Lower leg skin (tissue), 3 donors: Measurements from ENCODE around the gene SH3RF3.

Experiments
- POLR2A ChIP-seq, 2 donors: fragments of 450-650 bp; IDR thresholded peaks; one replicate each; pipeline ENCODE4 v1.6.1; 2016 to 2017; ENCODE audit warnings: antibody characterized with exemption in 2 of 2, mild to moderate bottlenecking in 1 of 2, moderate library complexity in 1 of 2
- TF ChIP-seq, protein P1 (sequence below), 3 donors: fragments of 450-650 bp; IDR thresholded peaks; one replicate each; pipeline ENCODE4 v1.5.1; 2016; ENCODE audit warnings: antibody characterized with exemption in 3 of 3, mild to moderate bottlenecking in 3 of 3, moderate library complexity in 2 of 3

DNA sequence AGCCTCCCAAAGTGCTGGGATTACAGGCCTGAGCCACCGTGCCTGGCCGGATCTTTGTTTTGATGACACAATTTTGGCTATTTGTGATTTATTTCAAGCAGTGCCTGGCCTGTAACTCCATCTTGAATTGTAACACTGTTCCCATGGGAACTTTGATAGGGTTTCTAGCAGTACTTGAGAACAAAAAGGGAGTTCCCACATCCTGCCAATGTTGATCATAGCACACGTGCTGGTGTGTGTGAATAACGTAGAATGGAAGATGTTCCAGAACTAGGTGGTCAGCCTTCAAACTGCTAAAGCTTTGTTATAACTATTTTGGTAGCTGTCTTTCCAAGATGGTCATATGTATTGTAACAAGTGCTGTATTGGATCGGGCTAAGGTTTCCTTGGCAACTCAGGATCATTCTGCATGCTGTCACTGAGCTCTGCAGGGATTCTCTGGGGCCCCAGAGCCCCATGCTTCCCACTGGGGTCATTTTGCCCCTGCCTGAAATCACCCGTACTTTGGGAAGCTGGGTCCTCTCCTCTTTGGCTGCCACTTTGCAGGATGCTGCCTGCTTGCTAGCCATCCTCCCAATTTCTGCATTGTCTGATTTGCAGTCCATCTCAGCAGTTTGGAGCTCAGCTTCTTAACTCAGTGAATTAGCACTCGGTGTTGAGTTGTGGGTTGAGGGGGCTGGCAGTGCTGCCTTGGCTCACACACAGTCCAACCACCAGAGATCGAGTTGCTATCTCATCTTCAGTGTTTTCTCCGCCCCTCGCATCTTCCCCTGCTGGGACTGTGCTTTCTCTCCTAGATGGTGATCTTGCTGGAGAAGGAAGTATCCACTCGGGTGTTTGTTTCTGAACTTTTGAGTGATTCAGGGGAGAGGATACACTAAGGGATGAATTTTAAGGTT is 26.8 kb downstream of the SH3RF3 start:
- TF ChIP-seq, protein P1, sequence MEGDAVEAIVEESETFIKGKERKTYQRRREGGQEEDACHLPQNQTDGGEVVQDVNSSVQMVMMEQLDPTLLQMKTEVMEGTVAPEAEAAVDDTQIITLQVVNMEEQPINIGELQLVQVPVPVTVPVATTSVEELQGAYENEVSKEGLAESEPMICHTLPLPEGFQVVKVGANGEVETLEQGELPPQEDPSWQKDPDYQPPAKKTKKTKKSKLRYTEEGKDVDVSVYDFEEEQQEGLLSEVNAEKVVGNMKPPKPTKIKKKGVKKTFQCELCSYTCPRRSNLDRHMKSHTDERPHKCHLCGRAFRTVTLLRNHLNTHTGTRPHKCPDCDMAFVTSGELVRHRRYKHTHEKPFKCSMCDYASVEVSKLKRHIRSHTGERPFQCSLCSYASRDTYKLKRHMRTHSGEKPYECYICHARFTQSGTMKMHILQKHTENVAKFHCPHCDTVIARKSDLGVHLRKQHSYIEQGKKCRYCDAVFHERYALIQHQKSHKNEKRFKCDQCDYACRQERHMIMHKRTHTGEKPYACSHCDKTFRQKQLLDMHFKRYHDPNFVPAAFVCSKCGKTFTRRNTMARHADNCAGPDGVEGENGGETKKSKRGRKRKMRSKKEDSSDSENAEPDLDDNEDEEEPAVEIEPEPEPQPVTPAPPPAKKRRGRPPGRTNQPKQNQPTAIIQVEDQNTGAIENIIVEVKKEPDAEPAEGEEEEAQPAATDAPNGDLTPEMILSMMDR (IDR thresholded peaks at IDR 0.05): no peak
- TF ChIP-seq POLR2A (IDR thresholded peaks at IDR 0.05): no peak
